GM19438 (cell line): Measurements from ENCODE around the gene PCID2.
A peak's percentile ranks its signal among the peaks of the same experiment; 100 is the strongest.
"Not testable (repeated sequence)": the region's sequence is repeated elsewhere in the genome, so short reads cannot be mapped to it uniquely, and the experiment has no call there.

Source experiments
- ATAC-seq: cut with Tn5 transposase; IDR thresholded peaks from one replicate; pipeline ENCODE4 v1.9.1; 2021; ENCODE audit warnings: low read depth; ENCODE audit not compliant: unreplicated experiment

PCID2 gene

GRCh38 chr13:113208421-113209335 is at the start of gene PCID2:
PCID2 (minus strand) TSS chr13:113208669; CDS start chr13:113208634, 35 bp downstream.
- ATAC-seq = peak; percentile 71

- ATAC-seq = not testable (repeated sequence)
Observed at GRCh38 chr13:113257908-113258307, 49.4 kb upstream of the PCID2 start.

GRCh38 chr13:113252516-113253095 is 44.1 kb upstream of the PCID2 start:
- ATAC-seq = no peak

GRCh38 chr13:113245849-113246796 is 37.7 kb upstream of the PCID2 start:
- ATAC-seq = no peak

GRCh38 chr13:113243847-113244246 is 35.4 kb upstream of the PCID2 start:
- no peak for ATAC-seq

GRCh38 chr13:113241623-113242022 is 33.2 kb upstream of the PCID2 start:
- ATAC-seq = not testable (repeated sequence)

GRCh38 chr13:113239986-113240385 is 31.5 kb upstream of the PCID2 start:
- ATAC-seq = no peak

GRCh38 chr13:113239357-113239756 is 30.9 kb upstream of the PCID2 start:
- ATAC-seq = no peak

- no peak for ATAC-seq
Observed at GRCh38 chr13:113238536-113238935, 30.1 kb upstream of the PCID2 start.

- no peak for ATAC-seq
Observed at GRCh38 chr13:113233101-113233500, 24.6 kb upstream of the PCID2 start.

- no peak for ATAC-seq
Observed at GRCh38 chr13:113232208-113233003, 23.9 kb upstream of the PCID2 start.

- ATAC-seq = no peak
Observed at GRCh38 chr13:113231306-113232207, 23.1 kb upstream of the PCID2 start.

GRCh38 chr13:113229791-113230190 is 21.3 kb upstream of the PCID2 start:
- ATAC-seq = no peak

- no peak for ATAC-seq
Observed at GRCh38 chr13:113229161-113229560, 20.7 kb upstream of the PCID2 start.

- no peak for ATAC-seq
Observed at GRCh38 chr13:113226873-113227450, 18.5 kb upstream of the PCID2 start.

GRCh38 chr13:113225515-113225914 is 17.0 kb upstream of the PCID2 start:
- ATAC-seq = no peak

GRCh38 chr13:113224486-113224885 is 16.0 kb upstream of the PCID2 start:
- no peak for ATAC-seq

- no peak for ATAC-seq
Observed at GRCh38 chr13:113223070-113223469, 14.6 kb upstream of the PCID2 start.

- no peak for ATAC-seq
Observed at GRCh38 chr13:113220877-113221276, 12.4 kb upstream of the PCID2 start.
